ENCODE results near the gene C1orf198.
"Not testable (repeated sequence)": the region's sequence is repeated elsewhere in the genome, so short reads cannot be mapped to it uniquely, and the experiment has no call there.

DNA sequence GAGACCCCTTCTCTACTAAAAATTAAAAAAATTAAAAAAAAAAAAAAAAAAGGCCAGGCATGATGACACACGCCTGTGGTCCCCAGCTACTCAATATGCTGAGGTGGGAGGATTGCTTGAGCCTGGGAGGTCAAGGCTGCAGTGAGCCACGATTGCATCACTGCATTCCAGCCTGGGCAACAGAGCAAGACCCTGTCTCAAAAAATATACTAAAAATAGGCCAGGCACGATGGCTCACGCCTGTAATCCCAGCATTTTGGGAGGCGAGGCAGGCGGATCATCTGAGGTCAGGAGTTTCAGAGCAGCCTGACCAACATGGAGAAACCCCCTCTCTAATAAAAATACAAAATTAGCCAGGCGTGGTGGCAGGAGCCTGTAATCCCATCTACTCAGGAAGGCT lies 23.1 kb downstream of the C1orf198 start:
- TF ChIP-seq, protein P1, sequence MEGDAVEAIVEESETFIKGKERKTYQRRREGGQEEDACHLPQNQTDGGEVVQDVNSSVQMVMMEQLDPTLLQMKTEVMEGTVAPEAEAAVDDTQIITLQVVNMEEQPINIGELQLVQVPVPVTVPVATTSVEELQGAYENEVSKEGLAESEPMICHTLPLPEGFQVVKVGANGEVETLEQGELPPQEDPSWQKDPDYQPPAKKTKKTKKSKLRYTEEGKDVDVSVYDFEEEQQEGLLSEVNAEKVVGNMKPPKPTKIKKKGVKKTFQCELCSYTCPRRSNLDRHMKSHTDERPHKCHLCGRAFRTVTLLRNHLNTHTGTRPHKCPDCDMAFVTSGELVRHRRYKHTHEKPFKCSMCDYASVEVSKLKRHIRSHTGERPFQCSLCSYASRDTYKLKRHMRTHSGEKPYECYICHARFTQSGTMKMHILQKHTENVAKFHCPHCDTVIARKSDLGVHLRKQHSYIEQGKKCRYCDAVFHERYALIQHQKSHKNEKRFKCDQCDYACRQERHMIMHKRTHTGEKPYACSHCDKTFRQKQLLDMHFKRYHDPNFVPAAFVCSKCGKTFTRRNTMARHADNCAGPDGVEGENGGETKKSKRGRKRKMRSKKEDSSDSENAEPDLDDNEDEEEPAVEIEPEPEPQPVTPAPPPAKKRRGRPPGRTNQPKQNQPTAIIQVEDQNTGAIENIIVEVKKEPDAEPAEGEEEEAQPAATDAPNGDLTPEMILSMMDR (conservative IDR thresholded peaks at IDR 0.05), result not testable (repeated sequence)
- not testable (repeated sequence) for TF ChIP-seq ZFX (IDR thresholded peaks at IDR 0.05)

Measured in C4-2B (cell line).